Fibroblast of the conjunctiva (primary cell): ENCODE data around the gene PER3.

Source experiments
- DNase-seq: peaks from one replicate; pipeline ENCODE4 v3.0.0-alpha.2; 2010; ENCODE audit warnings: low read depth

The PER3 gene

GRCh38 chr1:7783826-7784491 lies at the start of gene PER3:
Gene PER3 (plus strand): TSS chr1:7784291. CDS start chr1:7784878, 587 bp downstream.
- DNase-seq, result peak; percentile 88

GRCh38 chr1:7738044-7738443 lies 46.0 kb upstream of the PER3 start:
- DNase-seq, result no peak

- DNase-seq, result peak; percentile 0
These were observed 40.7 kb upstream of the PER3 start for GRCh38 chr1:7743346-7743745.

GRCh38 chr1:7744882-7745281 lies 39.2 kb upstream of the PER3 start:
- DNase-seq, result no peak

- no peak for DNase-seq
These were observed 38.3 kb upstream of the PER3 start for GRCh38 chr1:7745783-7746182.

- no peak for DNase-seq
These were observed 36.5 kb upstream of the PER3 start for GRCh38 chr1:7747605-7748004.

- DNase-seq, result no peak
These were observed 35.0 kb upstream of the PER3 start for GRCh38 chr1:7749126-7749525.

GRCh38 chr1:7751174-7751573 lies 32.9 kb upstream of the PER3 start:
- DNase-seq, result no peak

- peak; percentile 56 for DNase-seq
These were observed 31.3 kb upstream of the PER3 start for GRCh38 chr1:7752512-7753417.

GRCh38 chr1:7753641-7754040 lies 30.4 kb upstream of the PER3 start:
- no peak for DNase-seq

- no peak for DNase-seq
These were observed 29.9 kb upstream of the PER3 start for GRCh38 chr1:7754234-7754633.

GRCh38 chr1:7755448-7755847 lies 28.6 kb upstream of the PER3 start:
- DNase-seq, result no peak

- no peak for DNase-seq
These were observed 23.8 kb upstream of the PER3 start for GRCh38 chr1:7760245-7760644.

- DNase-seq, result no peak
These were observed 23.0 kb upstream of the PER3 start for GRCh38 chr1:7761103-7761502.

GRCh38 chr1:7767176-7767575 lies 16.9 kb upstream of the PER3 start:
- no peak for DNase-seq

GRCh38 chr1:7768583-7768982 lies 15.5 kb upstream of the PER3 start:
- DNase-seq, result no peak

GRCh38 chr1:7769673-7770412 lies 14.2 kb upstream of the PER3 start:
- DNase-seq, result no peak

- DNase-seq, result no peak
These were observed 13.5 kb upstream of the PER3 start for GRCh38 chr1:7770669-7770996.

GRCh38 chr1:7770997-7771822 lies 12.9 kb upstream of the PER3 start, which contains the start of gene VAMP3:
Gene VAMP3 (plus strand): TSS chr1:7771296. CDS start chr1:7771384, 88 bp downstream.
- peak; percentile 55 for DNase-seq

- no peak for DNase-seq
These were observed 12.2 kb upstream of the PER3 start for GRCh38 chr1:7771823-7772299.

- DNase-seq, result no peak
These were observed 6.5 kb upstream of the PER3 start for GRCh38 chr1:7777591-7777990.
